Measurements from ENCODE around the gene HEATR5B.
"Not testable (repeated sequence)": the region's sequence is repeated elsewhere in the genome, so short reads cannot be mapped to it uniquely, and the experiment has no call there.

The HEATR5B gene

DNA sequence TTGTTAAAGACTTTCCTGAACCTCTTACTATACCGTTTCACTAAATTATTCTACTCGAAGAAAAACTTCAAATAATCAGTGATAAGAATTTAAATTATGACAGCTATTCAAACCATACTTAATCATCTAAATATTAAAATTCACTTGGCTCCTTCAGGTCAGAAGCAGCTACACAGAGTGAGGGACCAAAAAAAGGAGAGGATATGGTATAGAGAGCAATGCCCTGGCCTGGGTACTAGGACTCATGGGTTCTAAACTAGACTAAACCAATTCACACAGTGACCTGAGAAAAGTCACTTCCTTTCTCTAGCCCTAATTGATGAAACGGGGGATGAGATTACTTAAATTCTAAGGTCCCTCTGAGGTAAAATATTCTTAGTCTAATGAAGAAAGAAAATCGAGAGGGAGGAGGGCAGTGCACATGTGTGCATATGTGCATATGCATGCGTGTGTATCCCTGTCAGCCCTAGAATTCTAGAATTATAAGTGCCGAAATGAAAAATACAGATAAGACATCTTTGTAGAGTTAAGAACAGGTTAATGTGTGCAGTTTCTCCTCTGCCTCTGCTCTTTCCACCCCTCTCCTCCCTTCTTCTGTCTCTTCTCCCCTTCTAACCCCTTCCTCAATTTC is 129.1 kb downstream of the HEATR5B start:
- no peak overlapping the region for H3K27ac ChIP-seq
- TF ChIP-seq, protein P1, sequence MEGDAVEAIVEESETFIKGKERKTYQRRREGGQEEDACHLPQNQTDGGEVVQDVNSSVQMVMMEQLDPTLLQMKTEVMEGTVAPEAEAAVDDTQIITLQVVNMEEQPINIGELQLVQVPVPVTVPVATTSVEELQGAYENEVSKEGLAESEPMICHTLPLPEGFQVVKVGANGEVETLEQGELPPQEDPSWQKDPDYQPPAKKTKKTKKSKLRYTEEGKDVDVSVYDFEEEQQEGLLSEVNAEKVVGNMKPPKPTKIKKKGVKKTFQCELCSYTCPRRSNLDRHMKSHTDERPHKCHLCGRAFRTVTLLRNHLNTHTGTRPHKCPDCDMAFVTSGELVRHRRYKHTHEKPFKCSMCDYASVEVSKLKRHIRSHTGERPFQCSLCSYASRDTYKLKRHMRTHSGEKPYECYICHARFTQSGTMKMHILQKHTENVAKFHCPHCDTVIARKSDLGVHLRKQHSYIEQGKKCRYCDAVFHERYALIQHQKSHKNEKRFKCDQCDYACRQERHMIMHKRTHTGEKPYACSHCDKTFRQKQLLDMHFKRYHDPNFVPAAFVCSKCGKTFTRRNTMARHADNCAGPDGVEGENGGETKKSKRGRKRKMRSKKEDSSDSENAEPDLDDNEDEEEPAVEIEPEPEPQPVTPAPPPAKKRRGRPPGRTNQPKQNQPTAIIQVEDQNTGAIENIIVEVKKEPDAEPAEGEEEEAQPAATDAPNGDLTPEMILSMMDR (conservative IDR thresholded peaks at IDR 0.05) = no peak

GRCh38 chr2:36952748-36953197 is 131.4 kb downstream of the HEATR5B start:
- H3K27ac ChIP-seq = peak overlapping the region; percentile 8; the same call in 1 of the 2 replicates
- TF ChIP-seq, protein P1 (conservative IDR thresholded peaks at IDR 0.05) = no peak

DNA sequence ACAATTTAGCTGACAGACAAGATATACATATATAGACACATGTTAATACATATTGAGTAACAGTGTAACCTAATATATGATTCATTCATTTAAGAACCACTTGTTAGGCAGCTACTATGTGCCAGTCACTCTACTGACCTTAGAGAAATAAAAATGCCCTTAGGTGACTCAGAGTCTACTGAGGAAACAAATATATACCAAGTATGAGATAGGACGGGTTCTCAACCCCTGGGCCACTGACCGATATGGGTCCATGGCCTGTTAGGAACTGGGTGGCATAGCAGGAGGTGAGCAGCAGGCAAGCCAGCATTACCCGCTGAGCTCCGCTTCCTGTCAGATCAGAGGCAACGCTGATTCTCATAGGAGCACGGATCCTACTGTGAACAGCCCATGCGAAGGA is 132.6 kb downstream of the HEATR5B start:
- TF ChIP-seq, protein P1 (conservative IDR thresholded peaks at IDR 0.05) = no peak
- 0 out of 2 replicates have a peak overlapping the region, but pooled peaks have one; percentile 8 for H3K27ac ChIP-seq

- TF ChIP-seq, protein P1 (conservative IDR thresholded peaks at IDR 0.05) = no peak
- no peak overlapping the region for H3K27ac ChIP-seq
These were observed 133.1 kb downstream of the HEATR5B start for GRCh38 chr2:36951027-36951518.

GRCh38 chr2:36949845-36950244 is 134.3 kb downstream of the HEATR5B start:
- TF ChIP-seq, protein P1 (conservative IDR thresholded peaks at IDR 0.05) = no peak
- no peak overlapping the region for H3K27ac ChIP-seq

- not testable (repeated sequence) for H3K27ac ChIP-seq
These were observed 138.9 kb downstream of the HEATR5B start for GRCh38 chr2:36945240-36945639.

GRCh38 chr2:36941867-36942266 is 142.3 kb downstream of the HEATR5B start:
- TF ChIP-seq, protein P1 (conservative IDR thresholded peaks at IDR 0.05) = no peak
- no peak overlapping the region for H3K27ac ChIP-seq

DNA sequence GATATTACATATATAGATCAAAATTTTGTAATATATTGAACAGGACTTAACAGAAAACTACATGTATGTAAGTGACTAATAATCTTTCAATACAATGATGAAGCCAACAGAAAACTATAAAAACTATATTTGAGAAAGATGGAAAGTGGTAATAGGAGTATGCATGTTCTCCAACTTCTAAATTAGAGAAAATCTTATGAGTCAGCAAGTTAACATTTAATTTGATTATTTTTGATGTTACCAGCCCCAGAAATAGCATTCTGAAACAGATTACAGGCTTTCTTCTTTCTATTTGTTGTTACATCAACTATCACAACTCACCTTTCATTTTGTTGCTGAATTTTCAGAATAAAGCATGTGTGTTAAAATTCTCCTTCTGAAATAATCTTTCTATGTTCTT is 147.6 kb downstream of the HEATR5B start:
- H3K27ac ChIP-seq = not testable (repeated sequence)

- not testable (repeated sequence) for H3K27ac ChIP-seq
These were observed 152.5 kb downstream of the HEATR5B start for GRCh38 chr2:36931688-36932087.
